Hematopoietic multipotent progenitor cell treated with erythropoietin and hydrocortisone succinate and interleukin-3 and kit ligand, for 17 days (in vitro differentiated cells): ENCODE data around the gene TSC22D2.
"Not testable (repeated sequence)": the region's sequence is repeated elsewhere in the genome, so short reads cannot be mapped to it uniquely, and the experiment has no call there.

ENCODE experiments used
- DNase-seq: peaks from one replicate; pipeline ENCODE4 v3.0.0-alpha.2; 2015; ENCODE audit warnings: low spot score

The TSC22D2 gene

DNA sequence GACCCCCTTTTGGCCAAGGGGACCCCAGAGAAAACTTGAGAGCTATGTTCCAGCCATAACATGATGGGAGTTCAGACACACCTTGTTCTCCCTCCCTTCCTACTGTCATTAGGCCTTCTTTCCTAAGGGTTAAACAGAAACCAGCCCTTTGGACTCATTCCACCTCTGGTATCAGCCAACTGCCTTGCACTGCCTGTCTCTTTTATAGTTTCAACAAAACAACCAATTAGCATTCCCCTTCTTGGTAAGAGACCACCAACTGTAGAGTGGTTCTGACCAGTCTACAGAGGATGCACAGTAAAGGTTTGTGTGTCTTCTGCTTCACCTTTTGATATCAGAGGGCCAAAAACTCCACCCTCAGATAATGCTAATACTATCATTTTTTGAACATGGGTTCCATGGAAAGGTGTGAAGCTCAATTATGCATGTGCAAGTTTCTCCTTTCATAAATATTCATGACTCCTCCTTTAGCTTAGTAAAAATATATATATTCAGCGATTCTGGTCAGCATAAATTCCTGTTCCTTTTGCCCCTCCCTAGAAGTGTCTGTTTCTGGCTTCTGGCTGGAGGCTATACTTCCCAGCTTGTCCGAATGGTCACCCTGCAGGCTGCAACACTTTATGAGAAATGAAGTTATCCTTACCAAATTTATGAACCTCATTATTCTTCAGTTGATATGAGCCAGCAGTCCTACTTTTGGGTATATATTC, 82.3 kb downstream of the TSC22D2 start:
- no peak for DNase-seq

DNA sequence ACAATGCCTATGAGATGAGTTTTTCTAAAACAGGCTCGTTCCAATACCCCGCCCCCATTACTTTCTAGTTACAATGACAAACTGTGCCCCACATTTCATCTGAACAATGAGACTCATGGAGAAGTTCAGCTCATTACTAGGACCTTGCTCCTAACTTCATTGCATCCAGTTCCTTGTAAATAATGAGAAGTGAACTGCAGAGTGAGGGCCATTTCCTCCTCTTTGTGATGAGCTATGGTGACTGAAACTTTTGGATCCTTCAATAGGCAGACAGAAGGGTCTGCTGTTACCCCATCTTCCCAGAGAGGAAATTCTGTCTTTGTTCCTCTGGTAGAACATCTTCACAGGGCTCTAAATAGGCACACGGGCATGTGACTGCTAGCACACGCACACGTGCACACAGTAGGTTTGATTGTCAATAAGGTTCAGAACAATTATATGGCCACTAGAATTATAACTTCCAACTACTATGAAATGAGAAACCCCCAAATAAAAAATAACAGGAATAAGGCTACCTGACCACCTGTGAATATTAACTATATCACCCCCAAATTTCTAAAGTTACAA, 86.4 kb downstream of the TSC22D2 start:
- DNase-seq, result no peak

DNA sequence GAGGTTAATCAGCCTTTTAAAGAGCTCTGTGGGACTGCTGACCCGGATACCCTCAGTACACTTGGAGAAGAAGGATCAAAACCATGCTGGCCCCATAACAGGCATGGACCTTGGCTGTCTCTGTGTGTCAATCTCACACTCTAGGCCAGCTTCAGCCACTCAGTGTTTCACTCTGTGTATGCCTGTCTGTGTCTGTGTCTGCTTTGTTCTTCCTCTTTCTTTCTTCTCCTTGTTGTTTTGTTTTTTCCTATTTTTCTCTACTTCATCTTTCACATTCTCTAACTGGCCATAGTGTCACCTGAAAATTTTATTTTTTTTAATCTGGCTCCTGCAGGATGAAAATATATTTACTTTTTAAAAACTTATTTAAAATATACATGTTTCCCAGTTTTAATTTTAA, 87.1 kb downstream of the TSC22D2 start:
- DNase-seq, result no peak

DNA sequence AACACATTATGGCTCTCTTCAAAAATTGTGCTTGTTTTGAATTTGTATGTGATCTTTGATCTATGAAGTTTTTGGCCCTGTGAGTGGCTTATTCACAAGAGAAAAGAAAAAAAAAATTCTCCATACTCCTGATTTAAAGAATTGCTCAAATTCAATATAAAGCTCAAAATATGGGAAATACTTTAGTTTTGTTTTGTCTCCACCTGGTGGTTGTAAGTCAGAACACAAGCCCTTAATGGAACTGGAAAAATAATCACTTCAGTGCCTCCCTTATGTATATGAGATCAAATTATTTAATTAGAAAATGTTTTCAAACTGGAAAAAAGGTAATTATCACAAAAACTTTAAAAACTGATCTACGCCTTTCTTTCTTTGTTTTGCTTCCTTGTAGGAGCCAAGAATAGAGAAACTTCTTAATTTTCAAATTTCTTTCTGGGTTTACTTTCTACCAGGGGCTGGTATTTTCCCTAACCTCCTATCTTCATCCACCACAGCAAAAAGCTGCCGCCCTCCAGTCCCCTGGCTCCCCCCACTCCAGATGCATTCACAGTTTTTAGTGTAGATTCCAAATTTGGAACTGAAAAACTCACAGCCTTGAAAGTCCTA, 87.6 kb downstream of the TSC22D2 start:
- peak; percentile 82 for DNase-seq

DNA sequence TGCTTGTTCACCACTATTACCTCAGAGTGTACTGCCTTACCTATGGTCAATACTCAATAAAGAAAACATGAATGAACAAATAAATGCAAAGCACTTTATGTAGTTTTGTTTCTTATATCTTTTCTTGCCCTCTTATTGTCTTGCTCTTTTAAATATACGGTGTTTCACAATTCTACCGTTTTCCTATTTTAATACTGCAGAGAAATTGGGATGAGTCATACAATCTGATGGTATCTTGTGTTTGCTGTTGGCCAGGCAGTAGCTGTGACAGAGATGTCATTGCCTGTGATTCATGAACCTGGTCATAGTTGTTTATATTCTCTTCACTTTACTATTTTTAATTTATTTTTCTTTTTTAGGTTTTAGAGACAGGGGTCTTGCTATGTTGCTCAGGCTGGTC, 89.9 kb downstream of the TSC22D2 start:
- DNase-seq, result peak; percentile 12

DNA sequence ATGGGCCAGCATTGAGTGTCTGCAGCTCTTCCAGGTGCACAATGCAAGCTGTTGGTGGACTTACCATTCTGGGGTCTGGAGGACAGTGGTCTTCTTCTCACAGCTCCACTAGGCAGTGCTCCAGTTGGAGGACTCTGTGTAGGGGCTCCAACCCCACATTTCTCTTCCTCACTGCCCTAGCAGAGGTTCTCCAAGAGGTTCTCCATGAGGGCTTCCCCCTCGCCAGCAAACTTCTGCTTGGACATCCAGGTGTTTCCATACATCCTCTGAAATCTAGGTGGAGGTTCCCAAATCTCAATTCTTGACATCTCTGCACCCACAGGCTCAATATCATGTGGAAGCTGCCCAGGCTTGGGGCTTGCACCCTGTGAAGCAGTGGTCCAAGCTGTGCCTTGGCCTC, 92.9 kb downstream of the TSC22D2 start:
- DNase-seq, result not testable (repeated sequence)

DNA sequence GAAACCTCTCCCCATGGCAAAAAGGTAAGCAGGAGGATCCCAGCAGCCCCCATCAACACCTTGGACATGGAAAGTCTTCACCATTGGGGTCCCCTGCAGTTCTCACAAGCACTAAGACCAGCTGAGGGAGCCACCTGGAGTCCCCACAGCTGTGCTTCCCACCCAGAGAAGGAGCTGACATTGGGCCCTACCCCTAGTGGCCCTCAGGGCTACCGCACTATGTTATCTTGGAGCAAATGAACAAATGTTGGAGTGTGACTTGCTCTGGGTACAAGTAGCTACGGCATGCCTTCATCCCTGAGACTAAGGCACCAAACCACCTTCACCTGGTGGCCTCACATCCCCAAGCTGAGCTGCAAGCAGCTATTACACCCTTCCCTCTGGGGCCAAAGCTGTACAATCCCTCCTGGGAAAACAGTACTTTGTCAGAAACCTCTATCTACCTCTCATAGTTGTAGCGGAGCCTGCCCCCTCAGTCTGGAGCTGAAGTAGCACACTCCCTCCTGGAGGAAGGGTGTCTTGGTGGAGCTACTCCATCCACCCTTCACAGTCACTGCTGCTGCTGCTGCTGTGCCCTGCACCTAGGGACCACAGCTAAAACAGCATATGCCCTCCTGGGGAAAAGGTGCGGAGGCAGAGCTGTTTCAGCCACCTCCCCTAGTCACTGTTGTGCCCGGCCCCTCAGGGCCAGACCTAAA, 95.5 kb downstream of the TSC22D2 start:
- no peak for DNase-seq

DNA sequence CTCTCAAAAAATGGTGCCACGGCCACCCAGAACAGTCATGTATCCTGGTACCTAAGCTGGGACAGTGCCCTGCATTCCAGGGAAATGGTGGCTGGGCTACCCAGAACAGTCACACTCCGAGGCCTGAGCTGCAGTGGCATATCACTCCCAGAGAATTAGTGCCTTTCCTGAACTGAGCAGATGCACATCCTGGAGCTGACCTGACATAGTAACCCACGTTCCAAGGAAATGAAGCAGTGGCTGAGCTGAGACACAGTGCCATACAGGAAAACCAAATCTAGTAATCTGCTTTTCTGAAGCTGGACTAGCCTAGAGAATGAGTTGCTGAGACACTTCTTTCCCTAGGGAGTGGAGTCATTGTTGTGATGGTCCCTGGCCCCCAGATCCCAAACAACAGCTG, 96.4 kb downstream of the TSC22D2 start:
- DNase-seq, result no peak

DNA sequence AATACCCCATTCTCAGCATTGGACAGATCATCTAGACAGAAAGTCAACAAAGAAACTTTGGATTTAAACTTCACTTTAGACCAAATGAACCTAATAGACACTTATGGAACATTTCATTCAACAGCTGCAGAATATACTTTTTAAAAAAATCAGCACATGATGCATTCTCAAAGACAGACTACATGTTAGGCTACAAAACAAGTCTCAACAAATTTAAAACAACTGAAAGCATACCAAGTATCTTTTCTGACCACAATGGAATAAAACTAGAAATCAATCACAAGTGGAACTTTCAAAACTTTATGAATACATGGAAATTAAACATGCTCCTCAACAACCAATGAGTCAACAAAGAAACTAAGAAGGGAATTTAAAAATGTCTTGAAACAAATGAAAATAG, 100.3 kb downstream of the TSC22D2 start:
- DNase-seq, result no peak

DNA sequence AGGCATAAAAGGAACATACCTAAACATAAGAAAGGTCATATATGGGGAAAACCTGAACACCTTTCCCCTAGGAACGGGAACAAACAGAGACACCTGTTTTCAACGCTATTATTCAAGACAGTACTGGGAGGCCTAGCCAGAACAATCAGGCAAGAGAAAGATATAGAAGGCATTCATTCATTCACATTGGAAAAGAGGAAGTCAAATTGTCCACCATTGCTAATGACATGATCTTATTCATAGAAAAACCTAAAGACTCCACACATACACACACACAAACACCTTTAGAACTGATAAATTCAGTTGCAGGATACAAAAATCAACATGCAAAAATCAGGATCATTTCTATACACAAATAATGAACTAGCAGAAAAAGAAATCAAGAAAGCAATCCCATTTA, 101.7 kb downstream of the TSC22D2 start:
- DNase-seq, result no peak

DNA sequence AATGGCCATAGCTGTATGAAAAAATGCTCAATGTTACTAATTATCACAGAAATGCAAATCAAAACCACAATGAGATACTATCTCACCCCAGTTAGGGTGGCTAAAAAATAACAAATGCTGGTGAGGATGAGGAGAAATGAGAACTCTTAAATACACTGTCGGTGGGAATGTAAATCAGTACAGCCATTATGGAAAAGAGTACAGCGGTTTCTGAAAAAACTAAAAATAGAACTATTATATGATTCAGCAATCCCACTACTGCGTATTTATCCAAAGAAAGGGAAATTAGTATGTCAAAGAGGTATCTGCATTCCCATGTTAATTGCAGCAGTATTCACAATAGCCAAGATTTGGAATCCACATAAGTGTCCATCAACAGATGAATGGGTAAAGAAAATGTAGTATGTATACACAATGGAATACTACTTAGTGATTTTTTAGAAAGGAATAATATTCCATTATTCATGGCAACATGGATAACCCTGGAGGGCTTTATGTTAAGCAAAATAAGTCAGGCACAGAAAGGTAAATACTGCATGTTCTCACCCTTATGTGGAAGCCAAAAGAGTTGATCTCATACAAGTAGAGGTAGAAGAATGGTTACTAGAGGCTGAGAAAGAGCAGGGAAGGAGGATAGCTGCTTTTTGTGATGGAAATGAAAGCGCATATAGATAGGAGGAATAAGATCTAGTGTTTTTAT, 103.2 kb downstream of the TSC22D2 start:
- no peak for DNase-seq

DNA sequence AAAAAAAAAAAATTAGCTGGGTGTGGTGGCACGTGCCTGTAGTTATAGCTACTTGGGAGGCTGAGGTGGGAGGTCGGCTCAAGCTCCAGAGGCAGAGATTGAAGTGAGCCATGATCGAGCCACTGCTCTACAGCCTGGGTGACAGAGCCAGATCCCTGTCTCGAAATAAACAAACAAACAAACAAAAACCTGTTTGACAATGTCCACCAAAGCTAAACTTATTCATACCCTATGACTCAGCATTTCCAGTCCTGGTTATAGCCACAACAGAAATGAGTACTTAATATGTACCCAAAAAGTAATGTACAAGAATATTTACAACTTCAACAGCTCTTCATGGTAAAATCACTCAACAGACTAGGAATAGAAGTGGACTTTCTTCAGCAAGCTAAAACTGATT, 107.1 kb downstream of the TSC22D2 start:
- DNase-seq, result no peak
